NB4 (cell line): ENCODE measurements around the gene PLOD2.

Experiments used
- DNase-seq: peaks from one replicate; pipeline ENCODE4 v3.0.0; 2010; ENCODE audit warnings: low read depth
- H3K4me3 ChIP-seq: one replicate; pipeline ENCODE4 v1.5.1; 2011; ENCODE audit warnings: mild to moderate bottlenecking, low read depth, low read length, moderate library complexity
- CTCF ChIP-seq: IDR thresholded peaks from one replicate; pipeline ENCODE4 v1.5.1; 2012; ENCODE audit warnings: low read depth, low read length
- MAX ChIP-seq: IDR thresholded peaks from 2 replicates; pipeline ENCODE4 v1.6.1; 2011; ENCODE audit warnings: low read depth, low read length
- MYC ChIP-seq: IDR thresholded peaks from 2 replicates; pipeline ENCODE4 v1.6.1; 2011; ENCODE audit warnings: low read depth, low read length
- POLR2A ChIP-seq: IDR thresholded peaks from 2 replicates; pipeline ENCODE4 v1.6.1; 2011; ENCODE audit warnings: mild to moderate bottlenecking; ENCODE audit not compliant: insufficient read length; ENCODE audit errors: extremely low read depth

Gene PLOD2

GRCh38 chr3:146138902-146139301 lies 22.1 kb downstream of the PLOD2 start:
- no peak for TF ChIP-seq MYC
- no peak for TF ChIP-seq MAX
- no peak for TF ChIP-seq CTCF
- no peak for TF ChIP-seq POLR2A
- DNase-seq, result no peak
- no peak overlapping the region for H3K4me3 ChIP-seq

- no peak for DNase-seq
- no peak for TF ChIP-seq CTCF
- TF ChIP-seq MYC, result no peak
- no peak for TF ChIP-seq MAX
- no peak for TF ChIP-seq POLR2A
- no peak overlapping the region for H3K4me3 ChIP-seq
These were observed 24.3 kb downstream of the PLOD2 start for GRCh38 chr3:146136647-146137046.

- H3K4me3 ChIP-seq, result no peak overlapping the region
- no peak for DNase-seq
- no peak for TF ChIP-seq POLR2A
- TF ChIP-seq CTCF, result no peak
- no peak for TF ChIP-seq MYC
- TF ChIP-seq MAX, result no peak
These were observed 26.5 kb downstream of the PLOD2 start for GRCh38 chr3:146134348-146135117.

GRCh38 chr3:146133441-146133840 lies 27.5 kb downstream of the PLOD2 start:
- H3K4me3 ChIP-seq, result no peak overlapping the region
- no peak for DNase-seq
- TF ChIP-seq CTCF (no peak), MYC (no peak), MAX (no peak), POLR2A (no peak)

- DNase-seq, result no peak
- no peak overlapping the region for H3K4me3 ChIP-seq
- TF ChIP-seq MYC (no peak), POLR2A (no peak), CTCF (no peak), MAX (no peak)
These were observed 29.2 kb downstream of the PLOD2 start for GRCh38 chr3:146131616-146132410.
